GM23248 (cell line): Measurements from ENCODE around the gene NAGS.

Experiments
- EZH2 ChIP-seq: fragments of 200-600 bp; sonication (generic); IDR thresholded peaks from 2 replicates; pipeline ENCODE4 v1.6.1; 2018; ENCODE audit warnings: antibody characterized with exemption, mild to moderate bottlenecking; ENCODE audit not compliant: insufficient read depth, poor library complexity, severe bottlenecking
- EZH2phosphoT487 ChIP-seq: fragments of 200-600 bp; sonication (generic); IDR thresholded peaks from 2 replicates; pipeline ENCODE4 v1.6.1; 2018; ENCODE audit warnings: antibody characterized with exemption, moderate library complexity, mild to moderate bottlenecking, low read depth; ENCODE audit not compliant: insufficient read depth

DNA sequence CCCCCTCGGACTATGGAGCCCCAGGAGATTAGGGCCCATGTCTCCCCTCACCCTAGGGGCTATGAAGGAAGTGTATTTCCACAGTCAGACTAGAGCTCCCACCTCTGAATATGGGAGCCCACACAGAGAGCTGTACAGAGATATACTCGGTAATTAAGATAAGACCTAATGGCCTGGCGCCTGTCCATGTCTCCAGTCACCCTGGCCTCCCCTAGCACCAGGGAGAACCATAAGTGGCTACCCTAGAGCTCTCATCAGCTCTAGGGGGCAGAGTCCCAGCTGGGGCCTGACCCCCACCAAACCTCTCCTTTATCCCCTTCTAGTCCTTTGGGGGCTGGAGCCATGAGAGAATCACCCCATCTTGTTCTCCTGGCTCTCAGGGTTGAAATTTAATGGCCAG, 8.0 kb downstream of the NAGS start:
- TF ChIP-seq EZH2 (no peak), EZH2phosphoT487 (no peak)
